ENCODE results near the gene FOXI1.

DNA sequence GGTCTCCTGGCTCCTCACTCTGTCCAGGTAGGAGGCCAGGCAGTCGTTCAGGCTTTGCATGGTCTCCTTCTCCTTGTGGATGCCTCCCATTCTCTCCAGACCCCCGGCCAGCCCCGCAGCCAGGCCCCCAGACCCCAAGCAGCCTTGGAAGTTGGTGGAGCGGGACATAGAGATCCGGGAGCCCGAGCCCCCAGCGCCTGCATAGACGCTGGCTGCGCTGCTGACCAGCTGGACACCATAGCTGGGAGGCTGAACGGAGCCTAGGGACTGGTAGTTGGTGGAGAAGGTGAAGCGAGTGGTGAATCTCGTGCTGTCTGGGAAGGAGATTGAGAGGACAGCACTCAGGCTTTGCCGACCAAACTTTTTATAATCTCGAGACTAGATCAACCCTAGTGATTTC, 35.9 kb downstream of the FOXI1 start:
- TF ChIP-seq, protein P1, sequence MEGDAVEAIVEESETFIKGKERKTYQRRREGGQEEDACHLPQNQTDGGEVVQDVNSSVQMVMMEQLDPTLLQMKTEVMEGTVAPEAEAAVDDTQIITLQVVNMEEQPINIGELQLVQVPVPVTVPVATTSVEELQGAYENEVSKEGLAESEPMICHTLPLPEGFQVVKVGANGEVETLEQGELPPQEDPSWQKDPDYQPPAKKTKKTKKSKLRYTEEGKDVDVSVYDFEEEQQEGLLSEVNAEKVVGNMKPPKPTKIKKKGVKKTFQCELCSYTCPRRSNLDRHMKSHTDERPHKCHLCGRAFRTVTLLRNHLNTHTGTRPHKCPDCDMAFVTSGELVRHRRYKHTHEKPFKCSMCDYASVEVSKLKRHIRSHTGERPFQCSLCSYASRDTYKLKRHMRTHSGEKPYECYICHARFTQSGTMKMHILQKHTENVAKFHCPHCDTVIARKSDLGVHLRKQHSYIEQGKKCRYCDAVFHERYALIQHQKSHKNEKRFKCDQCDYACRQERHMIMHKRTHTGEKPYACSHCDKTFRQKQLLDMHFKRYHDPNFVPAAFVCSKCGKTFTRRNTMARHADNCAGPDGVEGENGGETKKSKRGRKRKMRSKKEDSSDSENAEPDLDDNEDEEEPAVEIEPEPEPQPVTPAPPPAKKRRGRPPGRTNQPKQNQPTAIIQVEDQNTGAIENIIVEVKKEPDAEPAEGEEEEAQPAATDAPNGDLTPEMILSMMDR (IDR thresholded peaks at IDR 0.05; ENCODE audit: insufficient read depth, low read depth, low read length) = no peak
- no peak for TF ChIP-seq EZH2 (IDR thresholded peaks at IDR 0.05; ENCODE audit: insufficient read depth, low read length)
